HG03139 (cell line): ENCODE measurements around the gene TMEM132C.

ENCODE experiments used
- ATAC-seq: cut with Tn5 transposase; IDR thresholded peaks from one replicate; pipeline ENCODE4 v1.9.1; 2021; ENCODE audit not compliant: unreplicated experiment

Gene TMEM132C

GRCh38 chr12:128752386-128752785 is 485.4 kb downstream of the TMEM132C start:
- no peak for ATAC-seq

- ATAC-seq: no peak
Measured at GRCh38 chr12:128753438-128753837, 486.5 kb downstream of the TMEM132C start.

GRCh38 chr12:128754275-128754674 is 487.3 kb downstream of the TMEM132C start:
- no peak for ATAC-seq

DNA sequence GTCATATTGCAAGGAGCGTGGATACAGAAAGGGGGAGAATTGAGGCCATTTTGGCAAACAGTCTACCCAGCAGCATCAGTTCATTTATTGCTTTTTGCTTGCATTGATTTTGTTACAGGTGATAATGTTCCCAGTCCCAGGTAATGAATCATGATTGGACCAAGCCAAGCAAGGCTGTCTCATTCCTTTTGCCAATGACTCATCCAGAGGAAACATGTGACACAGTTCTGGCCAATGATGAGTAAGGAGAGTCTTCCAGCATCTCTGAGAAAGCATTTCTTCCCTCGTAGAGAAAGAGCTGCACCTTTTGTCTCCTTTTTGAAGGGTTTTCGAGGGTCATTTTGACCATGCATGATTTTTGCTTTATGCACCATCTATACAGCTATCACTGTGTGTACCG is 488.6 kb downstream of the TMEM132C start:
- no peak for ATAC-seq
